ENCODE measurements around the gene PAM16. TPM values are rescaled to one million over a fixed set of nuclear protein-coding genes. Genes with fewer than 3 reads are reported as not detected.

Gene PAM16
- total RNA-seq, 4 donors from 2014 or later: 26.2 to 64.5 (median 40.9) TPM

DNA sequence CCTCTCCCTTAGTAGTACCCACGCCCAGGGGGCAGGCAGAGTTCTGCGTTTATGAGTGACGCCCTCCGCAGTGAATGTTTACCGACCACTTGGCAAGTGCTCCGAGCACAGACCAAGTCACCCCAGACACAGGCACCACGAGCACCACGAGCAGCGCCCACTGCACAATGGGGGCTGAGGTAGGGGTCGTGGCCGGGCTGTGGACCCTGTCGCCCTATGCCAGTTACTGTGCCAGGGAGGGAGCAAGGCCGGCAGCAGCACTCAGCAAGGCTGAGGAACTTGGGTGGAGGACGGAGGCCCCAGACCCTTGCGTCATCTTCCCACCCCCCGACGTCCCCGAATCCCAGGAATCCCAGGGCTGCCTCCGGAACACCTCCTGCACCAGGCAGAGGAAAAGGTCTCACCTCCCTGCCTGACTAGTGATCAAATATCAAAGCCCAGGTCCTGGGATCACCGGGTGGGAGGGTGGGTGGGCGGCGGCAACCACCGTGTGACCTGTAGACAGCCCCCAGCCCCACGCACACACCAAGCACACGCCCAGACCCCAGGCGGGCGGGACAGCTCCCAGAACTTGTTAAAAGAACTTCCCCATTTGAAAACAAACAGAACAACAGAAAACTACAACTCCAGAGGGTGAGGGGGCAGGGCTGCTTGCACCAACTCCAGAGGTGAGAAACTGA, 25.9 kb upstream of the PAM16 start:
- no peak overlapping the region for H3K4me3 ChIP-seq (ENCODE audit: low read depth, poor library complexity, severe bottlenecking)
- TF ChIP-seq POLR2A (IDR thresholded peaks at IDR 0.05): no peak
- TF ChIP-seq, protein P1, sequence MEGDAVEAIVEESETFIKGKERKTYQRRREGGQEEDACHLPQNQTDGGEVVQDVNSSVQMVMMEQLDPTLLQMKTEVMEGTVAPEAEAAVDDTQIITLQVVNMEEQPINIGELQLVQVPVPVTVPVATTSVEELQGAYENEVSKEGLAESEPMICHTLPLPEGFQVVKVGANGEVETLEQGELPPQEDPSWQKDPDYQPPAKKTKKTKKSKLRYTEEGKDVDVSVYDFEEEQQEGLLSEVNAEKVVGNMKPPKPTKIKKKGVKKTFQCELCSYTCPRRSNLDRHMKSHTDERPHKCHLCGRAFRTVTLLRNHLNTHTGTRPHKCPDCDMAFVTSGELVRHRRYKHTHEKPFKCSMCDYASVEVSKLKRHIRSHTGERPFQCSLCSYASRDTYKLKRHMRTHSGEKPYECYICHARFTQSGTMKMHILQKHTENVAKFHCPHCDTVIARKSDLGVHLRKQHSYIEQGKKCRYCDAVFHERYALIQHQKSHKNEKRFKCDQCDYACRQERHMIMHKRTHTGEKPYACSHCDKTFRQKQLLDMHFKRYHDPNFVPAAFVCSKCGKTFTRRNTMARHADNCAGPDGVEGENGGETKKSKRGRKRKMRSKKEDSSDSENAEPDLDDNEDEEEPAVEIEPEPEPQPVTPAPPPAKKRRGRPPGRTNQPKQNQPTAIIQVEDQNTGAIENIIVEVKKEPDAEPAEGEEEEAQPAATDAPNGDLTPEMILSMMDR (IDR thresholded peaks at IDR 0.05): no peak
- no peak for DNase-seq (ENCODE audit: low spot score in 2 of 2)
- 37 to 47% methylated on average over 25 to 27 of the region's 27 CpGs for WGBS, 2 donors
- intact Hi-C loops (cut with DNase I; ENCODE audit: low total_unique reads): loop anchor here (10.0 kb wide), 1 partner anchor 1128 kb away; no protein-coding TSS in a partner anchor

- 57 to 75% methylated on average over 19 to 30 of the region's 31 CpGs for WGBS, 2 donors
- TF ChIP-seq, protein P1 (IDR thresholded peaks at IDR 0.05): no peak
- no peak for TF ChIP-seq POLR2A (IDR thresholded peaks at IDR 0.05)
- DNase-seq (ENCODE audit: low spot score in 2 of 2): peak; percentile 74 to 97
- H3K4me3 ChIP-seq (ENCODE audit: low read depth, poor library complexity, severe bottlenecking): no peak overlapping the region
- intact Hi-C loops (cut with DNase I; ENCODE audit: low total_unique reads): loop anchor here (10.0 kb wide), 1 partner anchor 1128 kb away; no protein-coding TSS in a partner anchor
Measured at GRCh38 chr16:4376126-4376892, 25.2 kb upstream of the PAM16 start.

GRCh38 chr16:4375717-4376116, 24.6 kb upstream of the PAM16 start:
- DNase-seq (ENCODE audit: low spot score in 2 of 2): no peak
- TF ChIP-seq POLR2A (IDR thresholded peaks at IDR 0.05): no peak
- TF ChIP-seq, protein P1 (IDR thresholded peaks at IDR 0.05): no peak
- no peak overlapping the region for H3K4me3 ChIP-seq (ENCODE audit: low read depth, poor library complexity, severe bottlenecking)
- intact Hi-C loops (cut with DNase I; ENCODE audit: low total_unique reads): loop anchor here (10.0 kb wide), 1 partner anchor 1129 kb away; no protein-coding TSS in a partner anchor
- 66 to 71% methylated on average over 14 to 15 of the region's 15 CpGs for WGBS, 2 donors

GRCh38 chr16:4373909-4374742, 23.0 kb upstream of the PAM16 start:
- intact Hi-C loops (cut with DNase I; ENCODE audit: low total_unique reads): loop anchor here (10.0 kb wide), 1 partner anchor 1131 kb away; no protein-coding TSS in a partner anchor
- peak; percentile 85 to 97 for DNase-seq (ENCODE audit: low spot score in 2 of 2)
- peak overlapping the region; percentile 14 for H3K4me3 ChIP-seq (ENCODE audit: low read depth, poor library complexity, severe bottlenecking)
- 42 to 46% methylated on average over 21 to 29 of the region's 30 CpGs for WGBS, 2 donors
- TF ChIP-seq, protein P1 (IDR thresholded peaks at IDR 0.05): no peak
- TF ChIP-seq POLR2A (IDR thresholded peaks at IDR 0.05): no peak

GRCh38 chr16:4373356-4373908, 22.3 kb upstream of the PAM16 start:
- no peak for TF ChIP-seq POLR2A (IDR thresholded peaks at IDR 0.05)
- TF ChIP-seq, protein P1 (IDR thresholded peaks at IDR 0.05): no peak
- H3K4me3 ChIP-seq (ENCODE audit: low read depth, poor library complexity, severe bottlenecking): peak overlapping the region; percentile 14
- 12 to 17% methylated on average over 6 to 9 of the region's 9 CpGs for WGBS, 2 donors
- intact Hi-C loops (cut with DNase I; ENCODE audit: low total_unique reads): loop anchor here (10.0 kb wide), 1 partner anchor 1131 kb away; no protein-coding TSS in a partner anchor
- DNase-seq (ENCODE audit: low spot score in 2 of 2): no peak

All from lower leg skin (tissue), 4 donors.